Smooth muscle cell (in vitro differentiated cells): ENCODE data around the gene UBE4B. TPM values are rescaled to one million over a fixed set of nuclear protein-coding genes. Genes with fewer than 3 reads are reported as not detected.

Source experiments
- DNase-seq: peaks from one replicate; lab custom pipeline; 2025; ENCODE audit not compliant: unreplicated experiment; lab: John Stamatoyannopoulos, UW
- H2AFZ ChIP-seq: fragments of 200-600 bp; sonication (generic); 2 replicates; pipeline ENCODE4 v1.6.0; 2016; ENCODE audit warnings: antibody characterized with exemption, low read depth, mild to moderate bottlenecking
- H3F3A ChIP-seq: fragments of 200-600 bp; sonication (generic); 2 replicates; pipeline ENCODE4 v1.6.0; 2017; ENCODE audit warnings: antibody characterized with exemption, low read depth
- H3K27ac ChIP-seq: fragments of 200-600 bp; sonication (generic); 2 replicates; pipeline ENCODE4 v1.5.1; 2016; ENCODE audit warnings: low read depth, mild to moderate bottlenecking
- H3K27me3 ChIP-seq: fragments of 200-600 bp; sonication (generic); 2 replicates; pipeline ENCODE4 v1.6.1; 2016; ENCODE audit warnings: low read depth, mild to moderate bottlenecking
- H3K36me3 ChIP-seq: fragments of 200-600 bp; sonication (generic); 2 replicates; pipeline ENCODE4 v1.5.1; 2016; ENCODE audit warnings: low read depth
- H3K4me1 ChIP-seq: fragments of 200-600 bp; sonication (generic); 2 replicates; pipeline ENCODE4 v1.5.1; 2016; ENCODE audit warnings: low read depth
- H3K4me2 ChIP-seq: fragments of 200-600 bp; sonication (generic); 2 replicates; pipeline ENCODE4 v1.6.0; 2016; ENCODE audit warnings: mild to moderate bottlenecking
- H3K4me3 ChIP-seq: fragments of 200-600 bp; sonication (generic); 2 replicates; pipeline ENCODE4 v1.5.1; 2016; ENCODE audit warnings: mild to moderate bottlenecking
- H3K79me2 ChIP-seq: fragments of 200-600 bp; sonication (generic); 2 replicates; pipeline ENCODE4 v1.6.0; 2016; ENCODE audit warnings: low read depth, mild to moderate bottlenecking
- H3K9ac ChIP-seq: fragments of 200-600 bp; sonication (generic); 2 replicates; pipeline ENCODE4 v1.6.0; 2016; ENCODE audit warnings: low read depth
- H3K9me3 ChIP-seq: fragments of 200-600 bp; sonication (generic); replicated peaks from 2 replicates; pipeline ENCODE4 v1.5.1; 2016; ENCODE audit warnings: low read depth
- H4K20me1 ChIP-seq: fragments of 200-600 bp; sonication (generic); 2 replicates; pipeline ENCODE4 v1.6.0; 2016; ENCODE audit warnings: low read depth
- CTCF ChIP-seq: fragments of 200-600 bp; sonication (generic); IDR thresholded peaks from 2 replicates; pipeline ENCODE4 v1.5.1; 2017; ENCODE audit warnings: borderline replicate concordance, mild to moderate bottlenecking, antibody characterized with exemption; ENCODE audit not compliant: insufficient read depth, poor library complexity, severe bottlenecking
- WGBS: methylation state at CpG from one replicate; pipeline ENCODE4 v1.1.7; 2016; ENCODE audit warnings: low lambda C conversion rate; 5-methylcytosine and 5-hydroxymethylcytosine counted together
- polyA plus RNA-seq: library from polyadenylated mRNA; unstranded; fragments of >200 nt; fragmentation: Nextera tagmentation; extraction: Ambion mirVana; gene quantifications from 2 replicates; pipeline ENCODE4 v1.2.1, GENCODE V29; 2016
- total RNA-seq: library from RNA; depleted of rRNA; stranded (reverse); fragments of >200 nt; gene quantifications from 2 replicates; pipeline ENCODE4 v1.2.3, GENCODE V29; 2014

Gene UBE4B
- total and polyA plus RNA-seq, 2 experiments from 2014 or later, result 20.9 to 54.7 TPM

- Histone ChIP-seq H3K9me3 (no peaks in the 10 kb centered on the region), H3K9ac (no peak overlapping the region), H3K4me3 (no peak overlapping the region), H3K79me2 (no peaks in the 10 kb centered on the region), H3F3A (no peaks in the 10 kb centered on the region), H3K4me2 (no peak overlapping the region), H3K27me3 (no peaks in the 10 kb centered on the region), H3K4me1 (peaks cover 34% of the 10 kb centered on the region), H2AFZ (no peak overlapping the region), H3K27ac (no peak overlapping the region), H4K20me1 (no peaks in the 10 kb centered on the region), H3K36me3 (peaks cover 4% of the 10 kb centered on the region)
- no peak for DNase-seq
- WGBS, result 93% methylated on average over 7 of the region's 7 CpGs
- TF ChIP-seq CTCF, result no peak
Observed at GRCh38 chr1:10181154-10181553, 148.4 kb downstream of the UBE4B start.

GRCh38 chr1:10185759-10186158, 153.0 kb downstream of the UBE4B start:
- TF ChIP-seq CTCF, result no peak
- no peaks in the 10 kb centered on the region for H3K36me3 ChIP-seq
- H3K4me1 ChIP-seq, result peaks cover 4% of the 10 kb centered on the region
- H3K27me3 ChIP-seq, result no peaks in the 10 kb centered on the region
- H4K20me1 ChIP-seq, result no peaks in the 10 kb centered on the region
- no peak overlapping the region for H3K4me3 ChIP-seq
- H3K9ac ChIP-seq, result no peak overlapping the region
- no peaks in the 10 kb centered on the region for H3F3A ChIP-seq
- DNase-seq, result no peak
- no peak overlapping the region for H3K4me2 ChIP-seq
- H3K27ac ChIP-seq, result no peak overlapping the region
- no peak overlapping the region for H2AFZ ChIP-seq
- WGBS, result 100% methylated on average over 2 of the region's 2 CpGs
- H3K9me3 ChIP-seq, result no peaks in the 10 kb centered on the region
- H3K79me2 ChIP-seq, result no peaks in the 10 kb centered on the region

- H3K79me2 ChIP-seq, result no peaks in the 10 kb centered on the region
- H3K27ac ChIP-seq, result no peak overlapping the region
- no peak for DNase-seq
- H3K36me3 ChIP-seq, result no peaks in the 10 kb centered on the region
- no peak overlapping the region for H3K9ac ChIP-seq
- no peak overlapping the region for H3K4me3 ChIP-seq
- no peaks in the 10 kb centered on the region for H4K20me1 ChIP-seq
- no peak for TF ChIP-seq CTCF
- H2AFZ ChIP-seq, result no peak overlapping the region
- WGBS, result 85% methylated on average over 12 of the region's 12 CpGs
- no peaks in the 10 kb centered on the region for H3F3A ChIP-seq
- H3K9me3 ChIP-seq, result no peaks in the 10 kb centered on the region
- no peaks in the 10 kb centered on the region for H3K4me1 ChIP-seq
- no peak overlapping the region for H3K4me2 ChIP-seq
- H3K27me3 ChIP-seq, result no peaks in the 10 kb centered on the region
Observed at GRCh38 chr1:10186331-10187025, 153.7 kb downstream of the UBE4B start.

GRCh38 chr1:10187026-10187334, 154.2 kb downstream of the UBE4B start:
- Histone ChIP-seq H3K36me3 (no peaks in the 10 kb centered on the region), H3K27ac (no peak overlapping the region), H3K4me2 (no peak overlapping the region), H3K27me3 (no peaks in the 10 kb centered on the region), H3K4me1 (no peaks in the 10 kb centered on the region), H3K9me3 (no peaks in the 10 kb centered on the region), H4K20me1 (no peaks in the 10 kb centered on the region), H3K79me2 (no peaks in the 10 kb centered on the region), H2AFZ (no peak overlapping the region), H3F3A (no peaks in the 10 kb centered on the region), H3K4me3 (no peak overlapping the region), H3K9ac (no peak overlapping the region)
- 97% methylated on average over 4 of the region's 4 CpGs for WGBS
- no peak for TF ChIP-seq CTCF
- DNase-seq, result no peak
